CD14-positive monocyte (primary cell): ENCODE measurements around the gene CD163. TPM values are rescaled to one million over a fixed set of nuclear protein-coding genes. Genes with fewer than 3 reads are reported as not detected.

Source experiments
- DNase-seq, 3 donors: peaks; one replicate each; pipeline ENCODE4 v3.0.0-alpha.2; 2011 to 2022
- H2AFZ ChIP-seq: 2 replicates; pipeline ENCODE4 v1.6.0; 2012; ENCODE audit warnings: mild to moderate bottlenecking, low read depth, low read length, inconsistent platforms; ENCODE audit not compliant: insufficient read depth, poor library complexity, severe bottlenecking
- H3K27ac ChIP-seq, 2 donors: 1 replicate in 1 of 2; 2 replicates in 1 of 2; pipeline ENCODE4 v1.5.1; 2012 to 2013; ENCODE audit warnings: low read length in 2 of 2, control low read depth in 1 of 2, inconsistent platforms in 1 of 2, low read depth in 1 of 2, mild to moderate bottlenecking in 1 of 2
- H3K27me3 ChIP-seq, 2 donors: one replicate each; pipeline versions ENCODE4 v1.6.0 to v1.6.1; 2011 to 2013; ENCODE audit warnings: low read length in 2 of 2; ENCODE audit not compliant: control insufficient read depth in 2 of 2, insufficient read depth in 2 of 2
- H3K36me3 ChIP-seq, 2 donors: replicated peaks in 1 of 2; 1 replicate in 1 of 2; 2 replicates in 1 of 2; pipeline versions ENCODE4 v1.5.1 to v1.6.1; 2012 to 2013; ENCODE audit warnings: low read length in 2 of 2, control low read depth in 1 of 2, inconsistent platforms in 1 of 2, mild to moderate bottlenecking in 1 of 2; ENCODE audit not compliant: insufficient read depth in 2 of 2, control insufficient read depth in 1 of 2
- H3K4me1 ChIP-seq, 2 donors: 1 replicate in 1 of 2; 2 replicates in 1 of 2; pipeline versions ENCODE4 v1.5.1 to v1.6.1; 2012 to 2013; ENCODE audit warnings: low read length in 2 of 2, control low read depth in 1 of 2, inconsistent platforms in 1 of 2, mild to moderate bottlenecking in 1 of 2, moderate library complexity in 1 of 2; ENCODE audit not compliant: insufficient read depth in 2 of 2, control insufficient read depth in 1 of 2
- H3K4me2 ChIP-seq: replicated peaks from 2 replicates; pipeline ENCODE3; 2012; ENCODE audit warnings: low read length, moderate library complexity, mild to moderate bottlenecking; ENCODE audit not compliant: poor library complexity, severe bottlenecking; ENCODE audit errors: extremely low read depth
- H3K4me3 ChIP-seq, 3 experiments: fragments of 200-600 bp in 1 of 3; sonication (generic) in 1 of 3; replicated peaks in 1 of 3; 1 replicate in 2 of 3; 2 replicates in 1 of 3; pipeline ENCODE4 v1.5.1; 2011 to 2013; ENCODE audit warnings: low read length in 3 of 3, mild to moderate bottlenecking in 3 of 3, control low read depth in 2 of 3, low read depth in 2 of 3, inconsistent platforms in 1 of 3, moderate library complexity in 1 of 3
- H3K79me2 ChIP-seq: 2 replicates; pipeline ENCODE4 v1.6.0; 2012; ENCODE audit warnings: mild to moderate bottlenecking, control low read depth, inconsistent platforms, low read length, moderate library complexity; ENCODE audit not compliant: insufficient read depth
- H3K9ac ChIP-seq: 2 replicates; pipeline ENCODE4 v1.6.0; 2017; ENCODE audit warnings: low read length, mild to moderate bottlenecking; ENCODE audit not compliant: insufficient read depth, poor library complexity, severe bottlenecking
- H3K9me3 ChIP-seq, 2 donors: replicated peaks in 1 of 2; 1 replicate in 1 of 2; 2 replicates in 1 of 2; pipeline versions ENCODE4 v1.5.1 to v1.6.1; 2012 to 2013; ENCODE audit warnings: low read length in 2 of 2, control low read depth in 1 of 2; ENCODE audit not compliant: control insufficient read depth in 1 of 2, insufficient read depth in 1 of 2
- H4K20me1 ChIP-seq: 2 replicates; pipeline ENCODE4 v1.6.0; 2012; ENCODE audit warnings: mild to moderate bottlenecking, low read length, control low read depth, moderate library complexity; ENCODE audit not compliant: insufficient read depth
- H3K27ac Mint-ChIP-seq, 7 donors: one replicate each; pipeline ENCODE4 v1.8.0; 2020; ENCODE audit warnings: mild to moderate bottlenecking in 7 of 7, mixed read lengths in 7 of 7, moderate library complexity in 6 of 7, inconsistent platforms in 2 of 7
- H3K27me3 Mint-ChIP-seq, 3 donors: one replicate each; pipeline ENCODE4 v1.8.0; 2021 to 2022; ENCODE audit warnings: low read depth in 3 of 3, mild to moderate bottlenecking in 3 of 3, mixed read lengths in 3 of 3, moderate library complexity in 3 of 3, inconsistent platforms in 1 of 3
- H3K36me3 Mint-ChIP-seq, 2 donors: one replicate each; pipeline ENCODE4 v1.8.0; 2020; ENCODE audit warnings: mixed read lengths in 2 of 2, inconsistent platforms in 1 of 2, mild to moderate bottlenecking in 1 of 2
- H3K4me1 Mint-ChIP-seq: one replicate; pipeline ENCODE4 v1.8.0; 2020; ENCODE audit warnings: mild to moderate bottlenecking, mixed read lengths
- H3K4me3 Mint-ChIP-seq, 2 donors: one replicate each; pipeline ENCODE4 v1.8.0; 2020; ENCODE audit warnings: mild to moderate bottlenecking in 2 of 2, mixed read lengths in 2 of 2, moderate library complexity in 1 of 2
- H3K9me3 Mint-ChIP-seq, 7 donors: one replicate each; pipeline ENCODE4 v1.8.0; 2020 to 2022; ENCODE audit warnings: mixed read lengths in 7 of 7, mild to moderate bottlenecking in 6 of 7, moderate library complexity in 6 of 7, inconsistent platforms in 2 of 7
- CTCF ChIP-seq: fragments of 200-600 bp; IDR thresholded peaks from one replicate; pipeline ENCODE4 v1.8.0; 2022; ENCODE audit warnings: antibody characterized with exemption, mild to moderate bottlenecking
- WGBS: methylation state at CpG from one replicate; pipeline ENCODE4 v1.1.5; 2013; ENCODE audit warnings: missing lambda C conversion rate; ENCODE audit not compliant: insufficient coverage; 5-methylcytosine and 5-hydroxymethylcytosine counted together
- intact Hi-C, 2 donors: fragments of 100-400 bp; cut with micrococcal nuclease; formaldehyde crosslinking; loops; one replicate each; pipeline versions ENCODE4 v1.15.0 to v1.15.1; 2023
- polyA minus RNA-seq: library from RNA; depleted of rRNA, polyadenylated mRNA; stranded (reverse); fragments of >200 nt; gene quantifications from 2 replicates; pipeline ENCODE4 v1.2.3, GENCODE V29; 2012
- polyA plus RNA-seq, 3 donors: library from polyadenylated mRNA; depleted of rRNA in 1 of 3; unstranded in 2 of 3; stranded (reverse) in 1 of 3; fragments of 300-500 nt in 2 of 3; fragments of >200 nt in 1 of 3; fragmentation: Illumina TruSeq in 2 of 3; gene quantifications; 1 replicate in 2 of 3; 2 replicates in 1 of 3; pipeline ENCODE4 v1.2.3, GENCODE V29; 2012 to 2021
- total RNA-seq, 12 experiments: library from RNA in 1 of 12; stranded (reverse) in 1 of 12; fragments of 120-200 nt in 1 of 12; gene quantifications; one replicate each; pipeline ENCODE4 v1.2.4 and lab custom pipeline; 2013 to 2026; ENCODE audit warnings: mixed read lengths in 6 of 12, inconsistent platforms in 1 of 12

Gene CD163
- total RNA-seq (2013) = 70.7 TPM
- 100 to 1,000 TPM; 119 to 130 (median 123) TPM for polyA plus RNA-seq
- 54.0 and 76.3 TPM in 2 replicates for polyA minus RNA-seq
- total RNA-seq (lab: John Stamatoyannopoulos, UW) = 7.8 to 176 (median 111) reads per million in 11 experiments

- Mint-ChIP-seq H3K27me3 (no peaks in the 10 kb centered on the region), H3K9me3 (peaks cover 0 to 5% (median 0%) of the 10 kb centered on the region in 7 donors), H3K4me3 (peak within 1 kb of the TSS; percentile 43 to 96), H3K4me1 (peaks cover 61% of the 10 kb centered on the region), H3K27ac (peak within 1 kb of the TSS; percentile 88 to 97 (median 91)), H3K36me3 (peaks cover 14 to 17% of the 10 kb centered on the region in 2 donors)
- intact Hi-C loops = no loop called here
- WGBS = no CpG with 5 or more reads among the region's 2 CpGs
- peak within 1 kb of the TSS; percentile 88 for H3K4me2 ChIP-seq
- peak within 1 kb of the TSS; percentile 44 for H3K9ac ChIP-seq
- peak within 1 kb of the TSS; percentile 56 to 84 (median 83) for H3K4me3 ChIP-seq
- H3K4me1 ChIP-seq = peaks cover 45 to 59% of the 10 kb centered on the region in 2 donors
- H3K9me3 ChIP-seq = no peaks in the 10 kb centered on the region
- peaks cover 24% of the 10 kb centered on the region for H3K79me2 ChIP-seq
- H3K36me3 ChIP-seq = peaks cover 0 to 4% of the 10 kb centered on the region in 2 donors
- peak within 1 kb of the TSS; percentile 69 for H2AFZ ChIP-seq
- no peaks in the 10 kb centered on the region for H3K27me3 ChIP-seq
- peak; percentile 80 to 94 (median 90) for DNase-seq
- TF ChIP-seq CTCF = no peak
- no peaks in the 10 kb centered on the region for H4K20me1 ChIP-seq
- peak within 1 kb of the TSS in 1 of 2 donors; percentile 84 for H3K27ac ChIP-seq
These were observed at the start of gene CD163 for GRCh38 chr12:7503686-7504415. Gene CD163, minus strand, starts transcription at chr12:7503777. Its CDS starts 87 bp downstream, at chr12:7503690.

GRCh38 chr12:7542813-7543212, 39.2 kb upstream of the CD163 start:
- H3K4me1 Mint-ChIP-seq = peaks cover 45% of the 10 kb centered on the region
- Histone ChIP-seq H3K4me1 (peaks cover 39 to 40% of the 10 kb centered on the region in 2 donors), H3K27ac (peak overlapping the region; percentile 82 to 85), H3K4me2 (peak overlapping the region; percentile 44), H3K9ac (no peak overlapping the region), H3K79me2 (no peaks in the 10 kb centered on the region), H3K4me3 (peak overlapping the region in 1 of 3 experiments; percentile 38), H3K36me3 (no peaks in the 10 kb centered on the region), H2AFZ (no peak overlapping the region), H3K9me3 (no peaks in the 10 kb centered on the region), H3K27me3 (no peaks in the 10 kb centered on the region), H4K20me1 (no peaks in the 10 kb centered on the region)
- peak; percentile 80 to 93 (median 86) for DNase-seq
- TF ChIP-seq CTCF = no peak
- peaks cover 3 to 5% of the 10 kb centered on the region in 2 donors for H3K36me3 Mint-ChIP-seq
- H3K4me3 Mint-ChIP-seq = peak overlapping the region in 1 of 2 donors; percentile 77
- peaks cover 0 to 3% (median 0%) of the 10 kb centered on the region in 3 donors for H3K27me3 Mint-ChIP-seq
- peaks cover 3 to 17% (median 7%) of the 10 kb centered on the region in 7 donors for H3K9me3 Mint-ChIP-seq
- H3K27ac Mint-ChIP-seq = peak overlapping the region; percentile 88 to 96 (median 95)
- intact Hi-C loops = no loop called here
